HCT116 (cell line): ENCODE results near the gene PTGR3. TPM values are rescaled to one million over a fixed set of nuclear protein-coding genes. Genes with fewer than 3 reads are reported as not detected.

Source experiments
- ATAC-seq: fragments of 200-7000 bp; cut with Tn5 transposase; 2 replicates; pipeline ENCODE4 v1.9.1; 2020; ENCODE audit warnings: mild to moderate bottlenecking, moderate library complexity
- BruUV-seq: library from RNA; stranded (reverse); fragments of 400-500 nt; replicated peaks from 2 replicates; lab custom pipeline; 2021; lab: Mats Ljungman, UMichigan
- CTCF ChIA-PET: fragments of 300-600 bp; sonication (Branson Sonifier 250); formaldehyde crosslinking; loops from one replicate; lab custom pipeline; 2021; ENCODE audit warnings: antibody characterized with exemption; lab: Charles Lee
- POLR2A ChIA-PET: fragments of 300-600, 350-600 bp; sonication (Branson Sonifier 250); formaldehyde crosslinking; loops from one replicate; lab custom pipeline; 2021; ENCODE audit warnings: antibody characterized with exemption; lab: Charles Lee
- RAD21 ChIA-PET, 2 experiments: fragments of 300-600 bp; sonication (Branson Sonifier 250); formaldehyde crosslinking; loops; one replicate each; lab custom pipeline; 2023; ENCODE audit warnings: low total read pairs in 2 of 2; ENCODE audit not compliant: uncharacterized antibody in 2 of 2, unreplicated experiment in 2 of 2, low non-redundant PET in 1 of 2; lab: Charles Lee
- DNase-seq: peaks from one replicate; pipeline ENCODE4 v3.0.0-alpha.2; 2010; ENCODE audit warnings: low read depth, low spot score
- H2AFZ ChIP-seq: fragments of 200-600 bp; shearing (Covaris generic), sonication (generic); 2 replicates; pipeline ENCODE4 v1.6.1; 2017; ENCODE audit warnings: low read depth, mixed run types, mixed read lengths, antibody characterized with exemption, low read length; ENCODE audit not compliant: poor library complexity, severe bottlenecking
- H3K27ac ChIP-seq: 2 replicates; pipeline ENCODE4 v1.5.1; 2012; ENCODE audit warnings: low read depth, low read length
- H3K27me3 ChIP-seq: fragments of 200-600 bp; sonication (generic); 2 replicates; pipeline ENCODE4 v1.6.1; 2016; ENCODE audit warnings: mixed run types, low read length, mixed read lengths; ENCODE audit not compliant: insufficient read depth
- H3K36me3 ChIP-seq, 2 experiments: fragments of 200-500 bp in 1 of 2; fragments of 200-600 bp in 1 of 2; sonication (Bioruptor generic) in 1 of 2; sonication (generic) in 1 of 2; 2 replicates each; pipeline versions ENCODE4 v1.5.1 to v1.6.1; 2014 to 2016; ENCODE audit warnings: low read length in 2 of 2, inconsistent platforms in 1 of 2, mixed read lengths in 1 of 2, mixed run types in 1 of 2; ENCODE audit not compliant: insufficient read depth in 2 of 2, control insufficient read depth in 1 of 2
- H3K4me1 ChIP-seq, 2 experiments: fragments of 200-600 bp in 1 of 2; sonication (generic) in 1 of 2; 2 replicates each; pipeline versions ENCODE4 v1.5.1 to v1.6.1; 2012 to 2017; ENCODE audit warnings: low read length in 2 of 2, inconsistent platforms in 1 of 2, mild to moderate bottlenecking in 1 of 2, mixed read lengths in 1 of 2, mixed run types in 1 of 2, moderate library complexity in 1 of 2; ENCODE audit not compliant: insufficient read depth in 2 of 2, control insufficient read depth in 1 of 2
- H3K4me2 ChIP-seq: fragments of 200-600 bp; sonication (generic); 2 replicates; pipeline ENCODE4 v1.6.1; 2017; ENCODE audit warnings: mixed run types, low read length, mixed read lengths
- H3K4me3 ChIP-seq, 2 experiments: fragments of 200-600 bp in 1 of 2; sonication (generic) in 1 of 2; replicated peaks in 1 of 2; 2 replicates each; pipeline ENCODE4 v1.5.1; 2011 to 2016; ENCODE audit warnings: low read length in 2 of 2, control low read depth in 1 of 2, low read depth in 1 of 2, mild to moderate bottlenecking in 1 of 2, mixed read lengths in 1 of 2, mixed run types in 1 of 2
- H3K79me2 ChIP-seq: fragments of 200-600 bp; sonication (generic); 2 replicates; pipeline ENCODE4 v1.6.1; 2017; ENCODE audit warnings: mild to moderate bottlenecking, mixed run types, low read length, moderate library complexity, mixed read lengths; ENCODE audit not compliant: insufficient read depth
- H3K9ac ChIP-seq: fragments of 200-600 bp; sonication (generic); 2 replicates; pipeline ENCODE4 v1.6.1; 2016; ENCODE audit warnings: low read length, mixed read lengths
- H3K9me2 ChIP-seq: fragments of 200-600 bp; sonication (generic), shearing (Covaris generic); 2 replicates; pipeline ENCODE4 v1.6.1; 2017; ENCODE audit warnings: mixed run types, mild to moderate bottlenecking, moderate library complexity; ENCODE audit not compliant: insufficient read depth
- H3K9me3 ChIP-seq, 2 experiments: fragments of 200-500 bp in 1 of 2; fragments of 200-600 bp in 1 of 2; sonication (Bioruptor generic) in 1 of 2; sonication (generic) in 1 of 2; 2 replicates each; pipeline ENCODE4 v1.6.1; 2014 to 2017; ENCODE audit warnings: low read length in 2 of 2, mixed read lengths in 2 of 2, inconsistent platforms in 1 of 2, low read depth in 1 of 2, mild to moderate bottlenecking in 1 of 2, mixed run types in 1 of 2, moderate library complexity in 1 of 2; ENCODE audit not compliant: control insufficient read depth in 1 of 2, insufficient read depth in 1 of 2
- H4K20me1 ChIP-seq: fragments of 200-600 bp; sonication (generic), shearing (Covaris generic); 2 replicates; pipeline ENCODE4 v1.6.1; 2017; ENCODE audit warnings: mixed run types, mild to moderate bottlenecking, moderate library complexity; ENCODE audit not compliant: insufficient read depth
- ATF3 ChIP-seq: IDR thresholded peaks from 2 replicates; pipeline ENCODE4 v1.6.1; 2012
- CBX3 ChIP-seq: IDR thresholded peaks from 2 replicates; pipeline ENCODE4 v1.6.1; 2012; ENCODE audit warnings: low read depth
- CEBPB ChIP-seq: IDR thresholded peaks from 2 replicates; pipeline ENCODE4 v1.6.1; 2012; ENCODE audit warnings: low read depth
- CTCF ChIP-seq, 3 experiments: fragments of 200-600 bp in 1 of 3; sonication (generic) in 1 of 3; IDR thresholded peaks in 2 of 3; conservative IDR thresholded peaks in 1 of 3; 2 replicates each; pipeline ENCODE4 v1.5.1; 2012 to 2017; ENCODE audit warnings: low read depth in 2 of 3, low read length in 2 of 3, antibody characterized with exemption in 1 of 3, borderline replicate concordance in 1 of 3, control low read depth in 1 of 3, mild to moderate bottlenecking in 1 of 3, mixed read lengths in 1 of 3, mixed run types in 1 of 3, moderate library complexity in 1 of 3; ENCODE audit not compliant: insufficient read depth in 1 of 3
- ELF1 ChIP-seq: IDR thresholded peaks from 2 replicates; pipeline ENCODE4 v1.6.1; 2012; ENCODE audit warnings: low read depth, borderline replicate concordance
- EZH2 ChIP-seq: fragments of 200-600 bp; sonication (generic); IDR thresholded peaks from 2 replicates; pipeline ENCODE4 v1.6.1; 2017; ENCODE audit warnings: antibody characterized with exemption, mixed run types
- EZH2phosphoT487 ChIP-seq: fragments of 200-600 bp; IDR thresholded peaks from 2 replicates; pipeline ENCODE4 v1.6.1; 2018; ENCODE audit warnings: antibody characterized with exemption, borderline replicate concordance
- FOSL1 ChIP-seq: IDR thresholded peaks from 2 replicates; pipeline ENCODE4 v1.6.1; 2012; ENCODE audit warnings: low read depth
- POLR2A ChIP-seq: IDR thresholded peaks from 2 replicates; pipeline ENCODE4 v1.7.0; 2011; ENCODE audit warnings: borderline replicate concordance; ENCODE audit not compliant: insufficient read depth, insufficient read length; ENCODE audit errors: extremely low read depth
- POLR2AphosphoS5 ChIP-seq: IDR thresholded peaks from 2 replicates; pipeline ENCODE4 v1.6.1; 2011; ENCODE audit warnings: mild to moderate bottlenecking, low read depth, low read length, moderate library complexity
- RAD21 ChIP-seq: IDR thresholded peaks from 2 replicates; pipeline ENCODE4 v1.6.1; 2012; ENCODE audit warnings: low read depth, mild to moderate bottlenecking
- SIN3A ChIP-seq: IDR thresholded peaks from 2 replicates; pipeline ENCODE4 v1.6.1; 2012; ENCODE audit warnings: low read depth
- SP1 ChIP-seq: IDR thresholded peaks from 2 replicates; pipeline ENCODE4 v1.6.1; 2012; ENCODE audit warnings: low read depth
- SRF ChIP-seq: IDR thresholded peaks from 2 replicates; pipeline ENCODE4 v1.6.1; 2012; ENCODE audit warnings: low read depth
- TCF7L2 ChIP-seq: IDR thresholded peaks from 2 replicates; pipeline ENCODE4 v1.7.0; 2011; ENCODE audit warnings: borderline replicate concordance, inconsistent platforms; ENCODE audit not compliant: insufficient read depth, insufficient read length; ENCODE audit errors: extremely low read depth
- YY1 ChIP-seq: IDR thresholded peaks from 2 replicates; pipeline ENCODE4 v1.6.1; 2011; ENCODE audit warnings: low read length, low read depth, moderate library complexity, mild to moderate bottlenecking; ENCODE audit not compliant: insufficient replicate concordance; ENCODE audit errors: extremely low read depth
- ZBTB33 ChIP-seq: IDR thresholded peaks from 2 replicates; pipeline ENCODE4 v1.6.1; 2011; ENCODE audit warnings: mild to moderate bottlenecking, low read length, moderate library complexity; ENCODE audit not compliant: insufficient replicate concordance; ENCODE audit errors: extremely low read depth
- ZNF274 ChIP-seq: fragments of 200-500 bp; sonication (Bioruptor generic); IDR thresholded peaks from 2 replicates; pipeline ENCODE4 v1.6.1; 2014; ENCODE audit warnings: mild to moderate bottlenecking, low read depth, low read length, inconsistent platforms
- intact Hi-C: fragments of 100-400 bp; cut with micrococcal nuclease; formaldehyde crosslinking; loops from 2 replicates; pipeline ENCODE4 v1.10.0; 2022
- total RNA-seq: library from RNA; stranded (reverse); gene quantifications from one replicate; pipeline ENCODE4 v1.2.1, GENCODE V29; 2021; ENCODE audit not compliant: unreplicated experiment

PTGR3 gene
- total RNA-seq, 1 experiment from 2014 or later, result 25.3 TPM

GRCh38 chr18:75218065-75218923 lies 9.4 kb upstream of the PTGR3 start:
- H2AFZ ChIP-seq, result no peak overlapping the region
- H3K4me1 ChIP-seq, result peaks cover 2 to 11% of the 10 kb centered on the region in 2 experiments; a peak in 2 of 4 replicates
- ATAC-seq, result no peak
- intact Hi-C loops, result no loop called here
- ChIA-PET RAD21 (no interaction called here), CTCF (no interaction called here), POLR2A (no interaction called here)
- no peaks in the 10 kb centered on the region for H3K79me2 ChIP-seq
- no TSS peak for BruUV-seq
- no peaks in the 10 kb centered on the region for H4K20me1 ChIP-seq
- H3K27me3 ChIP-seq, result no peaks in the 10 kb centered on the region
- no peaks in the 10 kb centered on the region for H3K36me3 ChIP-seq
- no peaks in the 10 kb centered on the region for H3K9me3 ChIP-seq
- H3K4me2 ChIP-seq, result no peak overlapping the region
- DNase-seq, result no peak
- no peaks in the 10 kb centered on the region for H3K9me2 ChIP-seq
- no peak overlapping the region for H3K27ac ChIP-seq
- no peak overlapping the region for H3K4me3 ChIP-seq
- TF ChIP-seq EZH2phosphoT487, result no peak
- no peak for TF ChIP-seq SP1
- no peak for TF ChIP-seq FOSL1
- no peak for TF ChIP-seq CBX3
- no peak for TF ChIP-seq POLR2A
- no peak for TF ChIP-seq CTCF (IDR thresholded peaks at IDR 0.05 in 2 of 3, conservative IDR thresholded peaks at IDR 0.05 in 1 of 3; ENCODE audit: borderline replicate concordance in 1 of 3, insufficient read depth in 1 of 3, low read depth in 2 of 3, low read length in 2 of 3)
- no peak for TF ChIP-seq EZH2
- no peak for TF ChIP-seq ZBTB33
- no peak for TF ChIP-seq ATF3
- no peak for TF ChIP-seq ZNF274
- no peak for TF ChIP-seq TCF7L2
- no peak for TF ChIP-seq SIN3A
- no peak for TF ChIP-seq POLR2AphosphoS5
- no peak for TF ChIP-seq ELF1
- no peak for TF ChIP-seq YY1
- no peak for TF ChIP-seq CEBPB
- no peak for TF ChIP-seq SRF
- TF ChIP-seq RAD21, result no peak
- no peak overlapping the region for H3K9ac ChIP-seq
